Activated T-cell treated with anti-CD3 and anti-CD28 coated beads, Interleukin-2, amount 50 U/mL, for 4 hours (primary cell): ENCODE results near the gene SLC38A8. TPM values are rescaled to one million over a fixed set of nuclear protein-coding genes. Genes with fewer than 3 reads are reported as not detected.

Source experiments
- ATAC-seq, 2 donors: fragments of 200-7000 bp; cut with Tn5 transposase; one replicate each; pipeline ENCODE4 v1.10.0; 2021
- DNase-seq: peaks from one replicate; pipeline ENCODE4 v3.0.0-alpha.2; 2020
- H3K27me3 Mint-ChIP-seq: one replicate; pipeline ENCODE4 v1.8.0; 2021; ENCODE audit warnings: low read depth, mixed read lengths
- H3K36me3 Mint-ChIP-seq: one replicate; pipeline ENCODE4 v1.8.0; 2022; ENCODE audit warnings: mixed read lengths; ENCODE audit not compliant: insufficient read depth
- H3K4me1 Mint-ChIP-seq: one replicate; pipeline ENCODE4 v1.8.0; 2021; ENCODE audit warnings: low read depth, mixed read lengths
- H3K4me3 Mint-ChIP-seq: one replicate; pipeline ENCODE4 v1.8.0; 2021; ENCODE audit warnings: mild to moderate bottlenecking, moderate library complexity, mixed read lengths
- H3K9me3 Mint-ChIP-seq: one replicate; pipeline ENCODE4 v1.8.0; 2021; ENCODE audit warnings: mixed read lengths
- total RNA-seq, 3 donors: library from RNA; stranded (reverse); gene quantifications; one replicate each; pipeline ENCODE4 v1.2.1, GENCODE V29; 2021

The SLC38A8 gene
- total RNA-seq, 3 donors from 2014 or later: not detected

DNA sequence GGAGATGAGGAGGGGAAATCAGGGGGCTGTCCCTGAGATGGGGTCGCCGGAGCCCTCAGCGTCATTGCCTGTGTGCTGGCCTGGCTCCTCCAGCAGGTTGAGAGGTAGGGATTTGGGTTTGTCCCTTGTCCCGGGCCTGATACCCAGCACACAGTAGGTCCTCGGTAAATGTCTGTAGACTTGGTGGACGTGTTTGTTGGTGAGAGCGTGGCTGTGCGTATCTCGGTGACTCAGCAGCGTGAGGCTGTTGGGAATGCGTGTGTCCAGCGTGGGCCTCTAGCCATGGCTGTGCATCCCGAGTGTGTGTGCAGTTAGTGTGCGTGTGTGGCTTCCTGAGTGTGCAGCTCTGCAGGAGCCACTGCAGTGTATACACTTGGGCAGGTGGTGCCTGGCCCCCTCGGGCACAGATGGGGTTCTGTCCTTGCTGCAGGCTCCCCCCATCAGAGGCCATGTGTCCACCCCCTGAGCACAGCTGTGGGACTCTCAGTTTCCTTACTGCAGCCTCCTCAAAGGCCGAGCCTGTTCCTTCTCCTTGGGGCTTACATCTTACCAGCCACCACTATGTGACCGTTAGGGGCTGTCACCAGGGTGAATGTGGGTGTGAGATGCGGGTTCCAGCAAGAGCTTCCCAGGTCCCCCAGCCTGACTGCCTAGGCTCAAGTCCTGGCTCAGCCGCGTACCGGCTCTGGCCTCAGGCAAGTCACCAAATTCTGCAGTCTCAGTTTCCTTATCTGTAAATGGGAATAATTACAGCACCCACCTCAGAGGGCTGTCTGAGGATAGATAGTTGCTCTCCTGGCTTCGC lies 68.8 kb downstream of the SLC38A8 start:
- Mint-ChIP-seq H3K4me3 (no peak overlapping the region), H3K4me1 (no peaks in the 10 kb centered on the region), H3K27me3 (peaks cover 22% of the 10 kb centered on the region), H3K36me3 (no peaks in the 10 kb centered on the region), H3K9me3 (peaks cover 4% of the 10 kb centered on the region)
- DNase-seq (no peak), ATAC-seq (no peak)

DNA sequence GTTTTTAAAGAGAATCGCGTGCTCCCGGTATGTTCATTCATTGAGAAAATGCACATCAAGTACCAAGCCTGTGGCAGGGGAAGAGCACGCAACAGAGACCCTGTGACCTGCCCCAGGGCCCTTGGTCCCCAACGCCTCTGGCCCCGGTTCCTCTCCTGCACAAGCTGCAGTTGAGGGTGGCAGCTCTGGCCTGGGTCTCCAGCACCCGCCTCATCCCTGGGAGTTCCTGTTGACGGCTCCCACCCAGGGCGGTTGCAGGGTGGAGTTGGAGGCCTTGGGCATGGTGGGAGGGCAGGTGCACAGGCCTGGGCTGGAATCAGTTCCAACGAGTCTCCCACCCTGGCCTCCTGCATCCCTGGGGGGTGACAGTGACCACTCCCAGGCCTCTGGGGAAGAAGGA lies 69.5 kb downstream of the SLC38A8 start:
- H3K9me3 Mint-ChIP-seq: no peaks in the 10 kb centered on the region
- no peaks in the 10 kb centered on the region for H3K36me3 Mint-ChIP-seq
- peaks cover 22% of the 10 kb centered on the region for H3K27me3 Mint-ChIP-seq
- H3K4me1 Mint-ChIP-seq: no peaks in the 10 kb centered on the region
- no peak overlapping the region for H3K4me3 Mint-ChIP-seq
- no peak for DNase-seq
- ATAC-seq: no peak

DNA sequence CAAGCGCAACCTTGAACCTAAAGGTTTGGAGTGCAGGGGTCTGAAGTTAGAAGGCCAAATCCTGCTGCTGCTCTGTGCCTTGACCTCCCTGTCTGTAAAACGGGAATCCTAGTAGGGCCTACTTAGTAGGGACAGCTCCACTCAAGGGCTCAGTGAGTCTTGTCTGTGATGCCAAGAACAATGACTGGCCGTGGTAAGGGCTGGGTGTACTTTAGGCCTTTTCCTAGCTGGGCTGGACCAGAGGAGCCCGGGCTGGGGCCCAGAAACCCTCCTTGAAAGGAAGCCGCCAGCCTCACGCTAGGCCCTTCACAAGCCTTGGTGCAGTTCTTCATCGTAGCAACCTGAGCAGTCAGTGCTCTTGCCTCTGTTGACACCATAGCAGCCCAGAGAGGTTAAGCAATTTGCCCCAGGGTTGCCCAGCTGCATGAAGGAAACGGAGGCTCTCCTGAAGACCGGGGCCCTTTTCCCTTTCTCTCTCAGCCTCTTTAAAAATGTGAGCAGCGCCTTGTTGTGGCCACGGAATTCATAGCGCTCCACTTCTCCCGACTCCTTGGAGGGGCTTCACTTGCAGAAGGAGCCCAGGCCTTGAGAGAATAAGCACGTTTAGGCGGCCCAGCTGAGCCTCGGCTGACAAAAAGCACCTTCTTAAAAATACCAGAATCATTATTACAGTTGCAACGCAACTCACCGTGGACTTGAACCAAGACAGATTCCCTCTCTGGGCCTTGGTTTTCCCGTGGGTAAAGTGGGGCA lies 70.2 kb downstream of the SLC38A8 start:
- Mint-ChIP-seq H3K4me3 (no peak overlapping the region), H3K36me3 (no peaks in the 10 kb centered on the region), H3K27me3 (peaks cover 25% of the 10 kb centered on the region), H3K4me1 (peaks cover 2% of the 10 kb centered on the region), H3K9me3 (no peaks in the 10 kb centered on the region)
- no peak for DNase-seq
- no peak for ATAC-seq

DNA sequence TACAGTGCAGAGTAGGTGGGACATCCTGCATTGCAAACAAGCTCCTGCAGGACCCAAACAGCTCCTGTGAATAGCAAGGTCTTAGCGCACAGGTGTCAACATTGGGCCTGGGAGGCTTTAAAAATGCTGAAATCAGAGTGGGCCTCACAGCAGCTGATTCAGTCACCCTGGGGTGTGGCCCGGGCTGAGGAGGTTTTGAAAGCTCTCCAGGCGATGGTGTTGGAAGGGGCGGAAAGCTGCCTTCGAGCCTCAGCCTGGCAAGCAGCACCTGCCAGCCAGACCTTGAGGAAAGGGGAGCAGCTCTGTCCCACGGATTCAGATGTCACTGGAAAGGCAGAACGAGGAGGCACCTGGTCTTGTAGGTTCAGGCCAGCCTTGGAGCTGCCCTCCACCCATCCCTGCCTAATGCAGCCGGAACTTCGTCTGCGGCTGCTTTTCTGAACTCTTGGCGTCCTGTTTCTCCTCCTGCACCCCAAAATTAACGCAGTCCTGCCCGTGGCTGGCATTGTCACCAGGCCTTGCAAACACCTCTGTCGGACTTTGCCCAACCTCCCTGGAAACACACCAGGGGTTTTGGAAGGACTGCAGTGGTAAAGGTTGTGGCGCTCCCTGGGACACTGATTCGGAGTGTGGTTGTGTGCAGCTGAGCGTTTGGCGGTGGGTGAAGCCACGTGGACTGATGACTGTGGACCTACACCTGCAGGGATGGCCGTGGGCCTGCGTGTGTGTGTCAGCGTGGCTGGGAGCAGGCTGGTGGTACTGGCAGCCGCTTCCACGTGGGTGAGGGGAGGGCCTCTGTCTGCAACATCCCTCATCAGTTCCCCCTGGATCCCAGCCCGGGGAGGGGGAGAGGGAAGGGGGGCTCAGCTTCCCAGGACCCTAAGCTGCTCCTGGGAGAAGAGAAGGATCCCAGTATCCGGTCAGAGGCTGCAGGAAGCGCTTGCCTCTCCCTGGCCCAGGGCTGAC lies 71.1 kb downstream of the SLC38A8 start:
- ATAC-seq: no peak
- H3K9me3 Mint-ChIP-seq: no peaks in the 10 kb centered on the region
- H3K4me1 Mint-ChIP-seq: peaks cover 2% of the 10 kb centered on the region
- DNase-seq: no peak
- H3K36me3 Mint-ChIP-seq: no peaks in the 10 kb centered on the region
- H3K4me3 Mint-ChIP-seq: no peak overlapping the region
- peaks cover 28% of the 10 kb centered on the region for H3K27me3 Mint-ChIP-seq

DNA sequence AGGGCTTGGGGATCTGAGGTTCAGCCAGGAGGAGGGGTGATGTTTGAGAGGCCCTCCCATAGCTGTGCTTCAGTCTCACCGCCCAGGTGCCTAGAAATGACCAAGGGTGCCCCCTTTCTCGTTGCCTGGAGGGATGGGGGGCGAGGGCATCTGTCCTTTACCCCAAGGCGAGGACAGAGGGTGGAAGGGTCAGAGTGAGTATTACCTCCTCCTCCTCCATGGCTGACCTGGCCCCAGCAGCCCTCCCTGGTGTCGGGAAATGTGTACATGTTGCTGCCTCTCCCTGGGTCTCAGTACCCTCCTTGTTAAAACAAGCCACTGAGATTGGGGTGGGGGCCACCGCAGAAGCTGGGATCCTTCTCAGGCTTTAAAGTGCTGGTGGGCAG lies 72.2 kb downstream of the SLC38A8 start:
- Mint-ChIP-seq H3K27me3 (peaks cover 26% of the 10 kb centered on the region), H3K36me3 (no peaks in the 10 kb centered on the region), H3K9me3 (no peaks in the 10 kb centered on the region), H3K4me3 (no peak overlapping the region), H3K4me1 (peaks cover 2% of the 10 kb centered on the region)
- no peak for ATAC-seq
- no peak for DNase-seq

DNA sequence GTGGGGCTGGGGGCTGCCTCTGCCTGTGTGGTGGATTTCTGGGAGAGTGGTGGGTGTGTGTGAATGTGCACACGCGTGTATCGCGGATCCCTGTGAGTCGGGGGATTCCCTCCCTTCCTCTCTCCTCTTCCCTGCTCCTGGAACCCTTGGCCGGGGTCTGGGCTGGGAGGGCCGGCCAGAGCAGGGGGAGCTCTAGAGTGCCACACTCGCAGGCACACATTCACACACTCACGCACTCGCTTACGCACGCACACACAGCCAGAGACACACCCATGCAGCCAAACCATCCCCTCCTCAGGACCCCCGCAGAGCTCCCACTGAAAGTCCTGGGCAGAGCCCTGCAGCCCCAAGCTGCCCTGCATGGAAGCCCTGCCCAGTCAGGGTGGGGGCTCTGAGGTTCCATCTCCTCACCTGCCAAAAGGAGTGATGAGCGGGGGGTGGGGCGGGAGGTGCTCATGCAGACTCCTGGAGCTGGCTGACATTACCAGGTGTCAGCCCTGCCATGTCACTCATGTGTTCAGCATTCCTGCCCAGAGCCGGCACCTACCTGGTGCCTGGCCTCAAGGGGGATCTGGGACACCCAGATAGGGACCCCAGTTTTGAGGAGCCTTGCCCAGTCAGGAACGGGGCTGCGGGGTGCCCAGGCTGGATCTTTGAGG lies 72.7 kb downstream of the SLC38A8 start:
- Mint-ChIP-seq H3K27me3 (peaks cover 26% of the 10 kb centered on the region), H3K36me3 (no peaks in the 10 kb centered on the region), H3K4me1 (peaks cover 2% of the 10 kb centered on the region), H3K4me3 (no peak overlapping the region), H3K9me3 (no peaks in the 10 kb centered on the region)
- ATAC-seq (no peak), DNase-seq (no peak)

DNA sequence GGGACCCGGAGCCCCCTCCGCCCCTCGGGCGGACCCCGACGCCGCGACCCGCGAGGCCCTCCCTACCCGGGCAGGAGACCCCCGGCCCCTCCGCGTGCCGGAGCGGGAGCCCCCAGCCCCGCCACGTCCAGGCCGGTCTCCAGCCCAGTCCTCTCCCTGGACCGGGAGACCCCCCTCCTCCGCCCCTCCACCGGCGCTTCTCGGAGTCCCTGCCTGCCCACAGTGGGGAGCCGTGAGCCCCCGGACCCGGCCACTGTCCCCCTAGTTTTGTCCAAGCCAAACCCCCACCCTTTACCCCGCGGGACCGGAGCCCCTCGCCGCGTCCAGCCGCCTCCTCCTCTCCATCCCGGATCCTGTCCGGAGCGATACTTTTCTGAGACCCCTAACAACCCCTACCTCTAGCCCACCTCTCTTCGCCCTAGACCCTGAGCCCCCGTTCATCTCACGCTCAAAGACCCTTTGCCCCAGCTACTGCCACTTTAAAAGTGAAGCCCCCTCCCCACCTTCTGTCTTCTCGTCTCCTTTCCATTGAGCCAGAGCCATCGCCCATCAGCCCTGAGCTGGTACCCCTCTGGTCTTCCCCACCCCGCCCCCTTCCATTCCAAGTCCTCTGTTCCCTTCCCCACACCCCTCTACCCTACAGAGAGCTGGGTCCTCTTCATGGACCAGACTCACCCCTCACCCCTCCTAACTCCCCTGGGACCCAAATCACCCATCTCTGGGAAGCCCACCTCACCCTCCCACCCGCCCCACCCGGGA lies 73.5 kb downstream of the SLC38A8 start:
- ATAC-seq (no peak), DNase-seq (no peak)
- Mint-ChIP-seq H3K27me3 (peaks cover 26% of the 10 kb centered on the region), H3K4me1 (peaks cover 2% of the 10 kb centered on the region), H3K4me3 (no peak overlapping the region), H3K36me3 (no peaks in the 10 kb centered on the region), H3K9me3 (no peaks in the 10 kb centered on the region)

DNA sequence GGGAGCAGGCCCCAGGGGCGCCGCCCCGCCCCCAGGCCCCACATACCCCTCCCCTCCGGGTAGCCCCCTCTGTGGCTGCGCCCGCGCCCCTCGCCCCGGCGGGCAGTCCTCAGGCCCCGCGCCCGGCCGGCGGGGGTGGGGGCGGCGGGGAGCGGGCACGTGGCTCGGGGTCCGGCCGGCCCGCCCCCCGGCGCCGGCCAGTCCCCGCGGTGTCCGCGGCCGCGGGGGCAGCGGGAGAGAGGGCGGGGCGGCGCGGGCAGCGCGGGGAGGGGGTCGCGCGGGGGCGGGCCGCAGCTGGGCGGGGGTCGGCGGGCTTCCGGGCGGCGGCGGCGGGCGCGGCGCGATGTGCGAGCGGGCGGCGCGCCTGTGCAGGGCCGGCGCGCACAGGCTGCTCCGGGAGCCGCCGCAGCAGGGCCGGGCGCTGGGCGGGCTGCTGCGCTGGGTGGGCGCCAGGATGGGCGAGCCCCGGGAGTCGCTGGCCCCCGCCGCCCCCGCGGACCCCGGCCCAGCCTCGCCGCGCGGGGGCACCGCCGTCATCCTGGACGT lies 74.2 kb downstream of the SLC38A8 start:
- no peak overlapping the region for H3K4me3 Mint-ChIP-seq
- H3K4me1 Mint-ChIP-seq: peaks cover 2% of the 10 kb centered on the region
- DNase-seq (no peak), ATAC-seq (peak; percentile 10 to 31)
- peaks cover 26% of the 10 kb centered on the region for H3K27me3 Mint-ChIP-seq
- H3K9me3 Mint-ChIP-seq: no peaks in the 10 kb centered on the region
- no peaks in the 10 kb centered on the region for H3K36me3 Mint-ChIP-seq

DNA sequence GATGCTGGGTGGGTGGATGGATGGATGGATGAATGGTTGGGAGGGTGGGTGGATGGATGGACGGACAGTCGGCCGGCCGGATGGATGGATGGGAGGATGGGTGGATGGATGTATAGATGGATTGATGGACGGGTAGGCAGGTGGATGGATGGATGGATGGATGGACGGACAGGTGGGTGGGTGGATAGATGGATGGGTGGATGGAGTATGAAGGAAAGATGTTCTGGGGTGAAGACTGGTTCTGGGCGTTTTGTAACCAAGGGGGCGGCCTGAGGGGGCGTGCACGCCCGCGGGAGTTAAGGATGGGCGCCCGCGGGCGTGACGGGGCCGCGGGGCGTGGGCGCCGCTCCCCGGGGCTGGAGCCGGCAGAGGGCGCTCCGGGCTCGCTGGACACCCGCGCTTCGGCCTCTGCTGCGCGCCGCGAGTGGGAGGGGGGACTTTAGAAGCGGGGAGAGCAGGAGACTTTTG lies 74.7 kb downstream of the SLC38A8 start, which contains the start of gene NECAB2:
TSS of gene NECAB2 (plus strand) at position 407 of the 468 bp plus-strand sequence. CDS start 405 bp downstream, outside the sequence.
- peaks cover 2% of the 10 kb centered on the region for H3K4me1 Mint-ChIP-seq
- peaks cover 24% of the 10 kb centered on the region for H3K27me3 Mint-ChIP-seq
- H3K4me3 Mint-ChIP-seq: no peak within 1 kb of the TSS
- no peaks in the 10 kb centered on the region for H3K9me3 Mint-ChIP-seq
- no peaks in the 10 kb centered on the region for H3K36me3 Mint-ChIP-seq
- ATAC-seq (peak; percentile 18 to 31), DNase-seq (no peak)

DNA sequence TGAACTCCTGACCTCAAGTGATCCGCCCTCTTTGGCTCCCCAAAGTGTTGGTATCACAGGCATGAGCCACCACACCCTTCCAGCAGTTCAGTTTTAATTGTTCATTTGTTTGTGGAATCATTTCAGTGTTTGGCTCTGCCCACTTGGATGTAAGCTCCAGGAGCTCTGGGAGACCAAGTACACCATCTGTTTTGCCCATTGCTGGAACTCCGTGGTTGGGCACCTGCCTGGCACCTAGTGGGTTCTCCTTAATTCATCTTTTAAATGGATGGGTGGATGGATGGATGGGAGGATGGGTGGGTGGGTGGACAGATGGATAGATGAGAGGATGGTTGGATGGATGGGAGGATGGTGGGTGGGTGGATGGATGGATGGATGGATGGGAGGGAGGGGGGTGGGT lies 75.5 kb downstream of the SLC38A8 start:
- no peak overlapping the region for H3K4me3 Mint-ChIP-seq
- peaks cover 24% of the 10 kb centered on the region for H3K27me3 Mint-ChIP-seq
- no peaks in the 10 kb centered on the region for H3K9me3 Mint-ChIP-seq
- ATAC-seq (no peak), DNase-seq (no peak)
- H3K4me1 Mint-ChIP-seq: peaks cover 2% of the 10 kb centered on the region
- H3K36me3 Mint-ChIP-seq: no peaks in the 10 kb centered on the region

DNA sequence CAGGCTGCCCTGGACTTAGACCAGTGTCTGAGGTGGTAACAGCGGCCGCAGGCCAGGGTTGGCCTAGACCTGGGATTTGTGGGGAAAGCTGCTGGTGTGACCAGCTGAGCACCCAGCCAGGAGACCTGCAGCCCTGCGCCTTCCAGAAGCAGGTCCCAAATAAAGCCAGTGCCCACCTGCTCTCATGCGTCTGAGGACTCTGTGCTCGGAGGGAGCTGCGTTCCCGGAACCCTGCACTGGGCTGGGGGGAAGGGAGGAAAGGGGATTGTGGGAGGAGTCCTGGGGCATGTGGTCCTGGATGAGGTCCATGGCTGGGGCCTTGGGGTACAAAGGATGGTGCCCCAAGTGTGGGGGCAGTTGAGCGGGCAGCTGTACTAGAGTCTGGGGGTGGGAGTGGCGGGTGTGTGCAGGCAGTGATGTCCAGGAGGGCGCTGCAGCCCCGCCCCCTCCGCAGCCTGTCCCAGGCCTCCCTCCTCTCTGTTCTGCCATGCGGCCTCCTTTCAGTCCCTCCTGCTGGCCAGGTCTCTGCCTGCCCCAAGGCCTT lies 76.4 kb downstream of the SLC38A8 start:
- no peaks in the 10 kb centered on the region for H3K36me3 Mint-ChIP-seq
- H3K4me1 Mint-ChIP-seq: peaks cover 2% of the 10 kb centered on the region
- DNase-seq: no peak
- H3K9me3 Mint-ChIP-seq: no peaks in the 10 kb centered on the region
- peaks cover 24% of the 10 kb centered on the region for H3K27me3 Mint-ChIP-seq
- no peak overlapping the region for H3K4me3 Mint-ChIP-seq
- ATAC-seq: no peak

DNA sequence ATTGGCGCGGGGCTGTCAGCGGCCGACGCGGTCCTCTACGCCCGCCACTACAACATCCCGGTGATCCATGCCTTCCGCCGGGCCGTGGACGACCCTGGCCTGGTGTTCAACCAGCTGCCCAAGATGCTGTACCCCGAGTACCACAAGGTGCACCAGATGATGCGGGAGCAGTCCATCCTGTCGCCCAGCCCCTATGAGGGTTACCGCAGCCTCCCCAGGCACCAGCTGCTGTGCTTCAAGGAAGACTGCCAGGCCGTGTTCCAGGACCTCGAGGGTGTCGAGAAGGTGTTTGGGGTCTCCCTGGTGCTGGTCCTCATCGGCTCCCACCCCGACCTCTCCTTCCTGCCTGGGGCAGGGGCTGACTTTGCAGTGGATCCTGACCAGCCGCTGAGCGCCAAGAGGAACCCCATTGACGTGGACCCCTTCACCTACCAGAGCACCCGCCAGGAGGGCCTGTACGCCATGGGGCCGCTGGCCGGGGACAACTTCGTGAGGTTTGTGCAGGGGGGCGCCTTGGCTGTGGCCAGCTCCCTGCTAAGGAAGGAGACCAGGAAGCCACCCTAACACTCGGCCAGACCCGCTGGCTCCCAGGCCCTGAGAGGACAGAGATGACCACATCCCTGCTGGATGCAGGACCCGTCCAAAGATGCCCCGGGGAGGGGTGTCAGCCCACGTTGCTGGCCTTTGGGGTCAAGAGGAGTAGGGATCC lies 77.0 kb downstream of the SLC38A8 start:
- no peaks in the 10 kb centered on the region for H3K36me3 Mint-ChIP-seq
- H3K4me1 Mint-ChIP-seq: peaks cover 2% of the 10 kb centered on the region
- H3K4me3 Mint-ChIP-seq: no peak overlapping the region
- no peaks in the 10 kb centered on the region for H3K9me3 Mint-ChIP-seq
- ATAC-seq (no peak), DNase-seq (no peak)
- peaks cover 23% of the 10 kb centered on the region for H3K27me3 Mint-ChIP-seq
